Activated CD8-positive, alpha-beta memory T cell treated with anti-CD3 and anti-CD28 coated beads for 1 hour (primary cell): Measurements from ENCODE around the gene MED7.

Source experiments
- DNase-seq, 2 donors: peaks; one replicate each; pipeline ENCODE4 v3.0.0-alpha.2; 2020; ENCODE audit warnings: low read depth in 1 of 2; ENCODE audit errors: extremely low read depth in 1 of 2

MED7 gene

DNA sequence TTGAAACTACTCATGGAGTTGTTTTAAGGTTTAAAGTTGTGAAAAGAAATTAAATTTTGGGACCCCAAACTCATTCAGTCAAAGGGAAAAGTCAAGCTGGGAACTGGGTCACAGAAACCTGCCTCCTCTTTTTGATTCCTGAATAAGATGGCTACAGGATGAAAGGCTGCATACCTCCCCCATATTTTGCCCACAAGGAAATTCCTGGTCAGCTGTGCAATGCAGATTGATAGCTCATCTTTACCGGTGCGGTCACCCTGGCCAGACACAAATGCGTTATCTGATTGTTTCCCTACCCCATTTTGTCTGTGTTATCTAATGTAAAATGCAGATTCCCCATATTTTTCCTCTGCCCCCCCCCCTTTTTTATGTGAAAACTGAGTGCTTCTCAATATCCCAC is 35.2 kb downstream of the MED7 start:
- no peak for DNase-seq

DNA sequence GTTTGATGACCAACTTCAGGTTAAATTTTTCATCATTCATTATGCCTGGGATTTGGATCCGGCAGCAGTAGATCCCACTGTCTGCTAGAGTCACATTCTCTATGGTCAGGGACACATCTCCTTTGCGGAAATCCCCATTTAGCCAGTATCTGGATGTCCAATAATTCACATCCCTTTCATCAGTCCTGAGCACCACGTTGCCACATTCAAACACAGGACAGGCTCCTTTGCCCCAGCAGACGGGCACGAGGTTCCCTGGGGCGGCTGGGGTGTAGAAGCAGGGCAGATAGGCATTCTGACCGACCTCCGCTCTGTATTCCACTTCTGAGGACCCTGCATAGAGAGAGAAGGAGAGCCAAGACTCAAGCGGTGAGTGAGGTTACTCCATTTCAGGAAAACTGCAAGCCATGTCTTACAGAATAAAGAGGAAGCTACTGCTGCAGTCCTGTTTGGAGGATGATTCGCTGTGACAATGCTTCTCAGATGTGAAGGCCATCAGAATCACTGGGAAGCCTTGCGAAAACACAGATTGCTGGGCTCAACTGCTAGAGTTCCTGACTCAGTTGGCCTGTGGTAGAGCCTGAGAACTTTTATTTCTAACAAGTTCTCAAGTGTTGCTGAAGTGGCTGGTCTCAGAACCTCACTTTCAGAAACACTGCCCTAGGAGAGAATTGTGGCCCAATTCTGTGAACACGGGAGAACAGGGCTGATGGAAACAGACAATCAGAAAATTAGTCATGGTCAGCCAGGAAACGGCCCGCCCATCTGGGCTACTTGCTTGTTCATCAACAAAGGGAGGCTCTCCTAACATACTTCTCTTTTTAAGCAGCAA is 35.8 kb downstream of the MED7 start:
- DNase-seq, result no peak

DNA sequence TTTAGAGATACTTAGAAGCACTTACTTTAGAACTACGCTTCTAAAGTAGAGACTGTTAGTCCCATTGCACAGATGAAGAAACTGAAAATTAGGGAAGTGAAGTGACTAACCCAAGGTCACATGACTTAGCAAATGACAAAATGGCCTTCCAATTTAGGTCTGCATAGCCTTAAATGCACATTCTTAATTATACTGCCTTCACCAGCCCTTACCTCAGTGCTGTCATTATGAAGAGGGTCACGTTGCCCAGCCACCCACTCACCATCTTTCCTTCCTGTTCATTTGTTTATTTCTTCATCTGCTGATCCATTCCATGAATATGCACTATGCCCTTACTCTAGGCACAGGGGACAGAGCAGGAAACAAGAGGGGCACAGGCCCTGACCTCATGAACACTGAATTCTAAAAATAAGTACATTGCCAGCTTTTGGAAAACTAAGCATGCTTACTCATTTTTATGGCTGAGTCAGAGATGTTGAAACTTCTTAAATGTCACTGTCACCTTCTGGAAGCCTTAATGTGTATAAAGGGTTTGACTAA is 42.5 kb downstream of the MED7 start:
- DNase-seq, result no peak

DNA sequence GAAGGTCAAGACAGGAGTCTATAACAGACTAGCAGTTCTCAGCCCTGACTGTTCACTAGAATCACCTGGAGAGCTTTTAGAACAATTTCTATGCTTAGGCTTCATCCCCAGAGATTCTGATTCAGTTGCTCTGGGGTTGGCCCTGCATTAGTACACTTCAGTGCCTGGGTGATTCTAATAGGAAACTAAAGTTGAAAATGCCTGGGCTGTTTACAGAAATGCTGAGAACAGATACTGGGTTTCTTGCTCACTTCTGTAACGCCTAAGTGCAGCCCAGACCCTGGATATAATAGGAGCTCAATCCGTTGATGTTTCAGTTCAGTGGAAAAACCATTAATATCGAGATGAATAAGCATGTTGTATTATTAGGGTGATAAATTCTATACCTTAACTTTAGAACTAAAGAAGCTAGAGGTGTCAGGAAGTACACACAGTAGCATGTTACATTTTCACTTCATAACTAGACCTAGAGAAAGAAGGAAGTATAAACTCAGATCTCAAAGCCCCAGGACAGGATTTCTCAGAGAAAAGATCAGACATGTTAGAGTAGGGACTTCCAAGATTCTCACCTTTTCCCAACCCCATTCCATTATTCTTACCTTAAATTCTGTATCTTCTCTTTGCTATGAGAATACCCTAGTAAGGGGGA is 54.2 kb downstream of the MED7 start:
- no peak for DNase-seq
